Heart right ventricle (tissue), 16 donors: ENCODE data around the gene NPB. TPM values are rescaled to one million over a fixed set of nuclear protein-coding genes. Genes with fewer than 3 reads are reported as not detected.

Source experiments
- ATAC-seq, 8 donors: fragments of 200-7000 bp; cut with Tn5 transposase; one replicate each; pipeline ENCODE4 v1.9.1; 2020; ENCODE audit warnings: mild to moderate bottlenecking in 8 of 8, moderate library complexity in 8 of 8, moderate number of reproducible peaks in 1 of 8
- DNase-seq, 2 donors: peaks; one replicate each; pipeline ENCODE4 v3.0.0-alpha.2; 2020
- H3K27ac ChIP-seq, 10 donors: fragments of 200-600 bp; sonication (generic) in 2 of 10; one replicate each; pipeline versions ENCODE4 v1.5.0 to v1.8.0; 2020 to 2022; ENCODE audit warnings: mild to moderate bottlenecking in 3 of 10
- H3K27me3 ChIP-seq, 7 donors: fragments of 200-600 bp; one replicate each; pipeline ENCODE4 v1.8.0; 2021 to 2022; ENCODE audit warnings: mild to moderate bottlenecking in 2 of 7
- H3K36me3 ChIP-seq, 9 donors: fragments of 200-600 bp; sonication (generic) in 1 of 9; one replicate each; pipeline versions ENCODE4 v1.5.0 to v1.8.0; 2020 to 2022; ENCODE audit warnings: mild to moderate bottlenecking in 2 of 9
- H3K4me1 ChIP-seq, 9 donors: fragments of 200-600 bp; sonication (generic) in 1 of 9; one replicate each; pipeline versions ENCODE4 v1.5.0 to v1.8.0; 2020 to 2022; ENCODE audit warnings: mild to moderate bottlenecking in 4 of 9
- H3K4me3 ChIP-seq, 10 donors: fragments of 200-600 bp; sonication (generic) in 2 of 10; one replicate each; pipeline versions ENCODE4 v1.5.0 to v1.8.0; 2020 to 2022; ENCODE audit warnings: mild to moderate bottlenecking in 7 of 10, moderate library complexity in 2 of 10
- H3K9me3 ChIP-seq, 11 donors: fragments of 200-600 bp in 10 of 11; sonication (generic) in 2 of 11; one replicate each; pipeline versions ENCODE4 v1.5.0 to v1.8.0; 2013 to 2022; ENCODE audit warnings: mild to moderate bottlenecking in 2 of 11, control low read depth in 1 of 11, moderate library complexity in 1 of 11
- CTCF ChIP-seq, 9 donors: fragments of 200-600 bp; sonication (generic) in 2 of 9; IDR thresholded peaks; one replicate each; pipeline versions ENCODE4 v1.5.0 to v1.8.0; 2021 to 2022; ENCODE audit warnings: antibody characterized with exemption in 9 of 9, mild to moderate bottlenecking in 5 of 9, moderate library complexity in 1 of 9
- WGBS, 2 donors: extraction: QIAGEN DNeasy Blood & Tissue Kit; methylation state at CpG; one replicate each; pipeline ENCODE4 v1.1.7; 2013; ENCODE audit warnings: inconsistent platforms in 1 of 2; 5-methylcytosine and 5-hydroxymethylcytosine counted together
- intact Hi-C, 10 donors: fragments of 100-400 bp; cut with DNase I; formaldehyde crosslinking; loops; one replicate each; pipeline versions ENCODE4 v1.11.1 to v1.14.2; 2022
- polyA plus RNA-seq, 2 donors: library from polyadenylated mRNA; stranded (reverse); fragments of 200-250 nt; gene quantifications; one replicate each; pipeline ENCODE4 v1.2.3, GENCODE V29; 2013
- total RNA-seq, 10 donors: library from RNA; stranded (reverse); fragmentation: NEBNext Ultra II Directional in 3 of 10; extraction: Animal tissue kit (Norgen Biotek cat#: 25700) in 3 of 10; gene quantifications; one replicate each; pipeline versions ENCODE4 v1.2.1 to v1.2.4, GENCODE V29; 2021 to 2023
- donor health status: Arrhythmogenic right ventricular cardiomyopathy.
- donor health status: ischemic (EF 13 %, LVEDD 7.1; RV severe dilation, severe dysfunction).
- donor health status: healthy with polysubstance abuse.
- donor health status: DM: no; HTN: yes; CAD: no.
- donor health status: DM: no; HTN: no; CAD: no.
- donor health status: ischemic (EF 25% LVEDD 6.9; RV normal size, moderate dysfunction).
- donor health status: ischemic (EF 25% LVEDD 5.7; RV mildly dilated, moderate dysfunction).
- donor health status: healthy.
- donor health status: DM: yes; HTN: yes; CAD: no.
- donor health status: Ischemic cardiomyopathy.
- donor health status: ischemic (EF 35%, LVEDD 5.7; RV mildly dilated, moderate dysfunction).
- donor health status: nonischemic (EF 11% LVEDD 7.7; RV severe dilation, severe dysfunction).
- donor health status: DM: yes; HTN: yes; CAD: no.
- donor health status: PGD.
- donor health status: ischemic (EF 29% LVEDD 5.4; RV normal size, mild dysfunction).
- donor health status: nonischemic (EF 23%, LVEDD 6.1; RV moderate dilation, normal function).

The NPB gene
- total and polyA plus RNA-seq, 12 donors: 0.13 to 0.83 (median 0.42) TPM

- intact Hi-C loops: no loop called here
- DNase-seq (no peak), ATAC-seq (peak in 1 of 8 donors; percentile 2)
- 72 to 75% methylated on average over 18 of the region's 18 CpGs for WGBS, 2 donors
- Histone ChIP-seq H3K9me3 (no peaks in the 10 kb centered on the region), H3K36me3 (peaks cover 0 to 62% (median 20%) of the 10 kb centered on the region in 9 donors), H3K4me3 (no peak overlapping the region), H3K27ac (peak overlapping the region in 5 of 10 donors; percentile 57 to 99 (median 99)), H3K4me1 (peaks cover 33 to 85% (median 59%) of the 10 kb centered on the region in 9 donors), H3K27me3 (no peaks in the 10 kb centered on the region)
- TF ChIP-seq CTCF (IDR thresholded peaks at IDR 0.05): no peak
Measured at GRCh38 chr17:81866440-81867169, 35.4 kb upstream of the NPB start.

- no peak for DNase-seq
- H3K27me3 ChIP-seq: no peaks in the 10 kb centered on the region
- peak overlapping the region in 7 of 10 donors; percentile 6 to 99 (median 95) for H3K27ac ChIP-seq
- TF ChIP-seq CTCF (IDR thresholded peaks at IDR 0.05): no peak
- peaks cover 0 to 62% (median 20%) of the 10 kb centered on the region in 9 donors for H3K36me3 ChIP-seq
- 53% methylated on average over 23 of the region's 23 CpGs for WGBS, 2 donors
- H3K9me3 ChIP-seq: no peaks in the 10 kb centered on the region
- no peak overlapping the region for H3K4me3 ChIP-seq
- peak in 4 of 8 donors; percentile 0 to 2 (median 1) for ATAC-seq
- intact Hi-C loops: no loop called here
- H3K4me1 ChIP-seq: peaks cover 27 to 85% (median 58%) of the 10 kb centered on the region in 9 donors
Measured at GRCh38 chr17:81867170-81867990, 34.7 kb upstream of the NPB start.

- Histone ChIP-seq H3K9me3 (no peaks in the 10 kb centered on the region), H3K4me3 (no peak overlapping the region), H3K4me1 (peaks cover 27 to 85% (median 59%) of the 10 kb centered on the region in 9 donors), H3K36me3 (peaks cover 0 to 55% (median 20%) of the 10 kb centered on the region in 9 donors), H3K27ac (peak overlapping the region in 8 of 10 donors; percentile 6 to 99 (median 97)), H3K27me3 (no peaks in the 10 kb centered on the region)
- DNase-seq: no peak
- no peak for TF ChIP-seq CTCF (IDR thresholded peaks at IDR 0.05)
- 62 to 70% methylated on average over 28 of the region's 28 CpGs for WGBS, 2 donors
- intact Hi-C loops: no loop called here
- peak in 1 of 8 donors; percentile 0 for ATAC-seq
Measured at GRCh38 chr17:81867991-81868673, 33.9 kb upstream of the NPB start.
